Stimulated activated CD4-positive, alpha-beta T cell treated with anti-CD3 and anti-CD28 coated beads, TNF-alpha, amount 100 ng/mL, for 4 hours (primary cell): ENCODE measurements around the gene SLC16A10.
A peak's percentile ranks its signal among the peaks of the same experiment; 100 is the strongest.
"Not testable (repeated sequence)": the region's sequence is repeated elsewhere in the genome, so short reads cannot be mapped to it uniquely, and the experiment has no call there.

ENCODE experiments used
- DNase-seq, 3 experiments: peaks; one replicate each; pipeline ENCODE4 v3.0.0-alpha.2; 2020; ENCODE audit warnings: low read depth in 3 of 3

The SLC16A10 gene, protein sequence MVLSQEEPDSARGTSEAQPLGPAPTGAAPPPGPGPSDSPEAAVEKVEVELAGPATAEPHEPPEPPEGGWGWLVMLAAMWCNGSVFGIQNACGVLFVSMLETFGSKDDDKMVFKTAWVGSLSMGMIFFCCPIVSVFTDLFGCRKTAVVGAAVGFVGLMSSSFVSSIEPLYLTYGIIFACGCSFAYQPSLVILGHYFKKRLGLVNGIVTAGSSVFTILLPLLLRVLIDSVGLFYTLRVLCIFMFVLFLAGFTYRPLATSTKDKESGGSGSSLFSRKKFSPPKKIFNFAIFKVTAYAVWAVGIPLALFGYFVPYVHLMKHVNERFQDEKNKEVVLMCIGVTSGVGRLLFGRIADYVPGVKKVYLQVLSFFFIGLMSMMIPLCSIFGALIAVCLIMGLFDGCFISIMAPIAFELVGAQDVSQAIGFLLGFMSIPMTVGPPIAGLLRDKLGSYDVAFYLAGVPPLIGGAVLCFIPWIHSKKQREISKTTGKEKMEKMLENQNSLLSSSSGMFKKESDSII

GRCh38 chr6:111087106-111087835 lies at the start of gene SLC16A10:
Gene SLC16A10, plus strand, starts transcription at chr6:111087503. Its CDS starts 250 bp downstream, at chr6:111087753.
- DNase-seq: peak; percentile 66 to 78 (median 66)

GRCh38 chr6:111038534-111039252 lies 48.6 kb upstream of the SLC16A10 start:
- DNase-seq: no peak

DNA sequence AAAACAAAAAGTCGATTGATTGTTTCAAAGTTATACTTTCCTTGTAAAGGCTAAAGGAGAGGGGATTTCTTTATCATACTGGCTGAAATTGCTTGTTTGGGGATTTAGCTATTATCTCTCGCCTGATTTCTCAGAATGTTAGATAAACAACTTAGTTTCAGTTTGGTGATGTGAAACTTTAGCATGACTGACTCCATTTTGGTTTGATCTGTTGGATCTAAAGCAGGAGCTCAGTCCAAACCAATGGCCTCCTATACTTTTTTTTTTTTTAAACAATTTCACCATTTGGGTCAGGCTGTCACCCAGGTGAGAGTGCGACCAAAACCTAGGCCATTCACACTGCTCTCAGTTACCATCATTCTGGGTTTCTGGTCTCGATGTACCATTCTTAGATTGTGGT lies 45.4 kb upstream of the SLC16A10 start:
- no peak for DNase-seq

- DNase-seq: no peak
Measured at GRCh38 chr6:111047244-111047643, 40.1 kb upstream of the SLC16A10 start.

DNA sequence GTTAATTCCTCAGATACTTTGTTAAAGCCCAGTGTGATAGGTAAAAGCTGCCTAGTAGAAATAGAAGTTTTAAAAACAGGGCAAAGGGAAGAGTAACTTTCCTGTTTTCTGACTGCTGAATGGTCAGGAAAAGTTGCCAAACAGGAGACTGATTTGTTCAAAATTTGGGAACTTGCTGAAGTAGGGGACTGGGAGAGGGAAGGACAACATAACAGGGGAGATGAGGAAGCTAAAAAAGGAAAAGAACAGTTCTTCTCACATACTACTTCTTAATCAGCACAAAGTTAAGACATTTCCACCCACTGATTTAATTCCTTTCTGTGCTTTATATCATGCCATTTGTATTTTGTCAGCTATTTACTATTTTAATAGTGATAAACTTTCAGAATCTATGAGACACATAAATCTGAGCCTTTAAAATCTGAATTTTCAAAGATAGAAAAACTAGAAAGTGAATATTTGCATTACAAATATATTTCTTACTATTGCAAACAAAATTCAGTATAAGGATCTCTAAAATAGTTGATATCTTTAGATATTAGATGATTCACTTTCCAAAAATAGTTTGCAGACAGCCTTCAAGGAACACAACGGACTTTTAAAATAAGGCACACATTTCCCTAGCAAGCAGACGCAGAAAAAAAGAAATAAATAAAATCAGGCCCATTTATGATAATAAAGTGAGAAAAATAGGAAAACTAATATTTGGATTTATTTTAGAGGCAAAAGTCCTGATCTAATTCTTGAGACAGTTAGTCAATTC lies 36.9 kb upstream of the SLC16A10 start:
- DNase-seq: no peak

GRCh38 chr6:111052171-111052570 lies 35.1 kb upstream of the SLC16A10 start:
- no peak for DNase-seq

GRCh38 chr6:111057074-111057752 lies 30.1 kb upstream of the SLC16A10 start:
- peak in 1 of 3 experiments; percentile 2 for DNase-seq

GRCh38 chr6:111061508-111061907 lies 25.8 kb upstream of the SLC16A10 start:
- no peak for DNase-seq

GRCh38 chr6:111061985-111062384 lies 25.3 kb upstream of the SLC16A10 start:
- not testable (repeated sequence) for DNase-seq

GRCh38 chr6:111062860-111063259 lies 24.4 kb upstream of the SLC16A10 start:
- not testable (repeated sequence) for DNase-seq

DNA sequence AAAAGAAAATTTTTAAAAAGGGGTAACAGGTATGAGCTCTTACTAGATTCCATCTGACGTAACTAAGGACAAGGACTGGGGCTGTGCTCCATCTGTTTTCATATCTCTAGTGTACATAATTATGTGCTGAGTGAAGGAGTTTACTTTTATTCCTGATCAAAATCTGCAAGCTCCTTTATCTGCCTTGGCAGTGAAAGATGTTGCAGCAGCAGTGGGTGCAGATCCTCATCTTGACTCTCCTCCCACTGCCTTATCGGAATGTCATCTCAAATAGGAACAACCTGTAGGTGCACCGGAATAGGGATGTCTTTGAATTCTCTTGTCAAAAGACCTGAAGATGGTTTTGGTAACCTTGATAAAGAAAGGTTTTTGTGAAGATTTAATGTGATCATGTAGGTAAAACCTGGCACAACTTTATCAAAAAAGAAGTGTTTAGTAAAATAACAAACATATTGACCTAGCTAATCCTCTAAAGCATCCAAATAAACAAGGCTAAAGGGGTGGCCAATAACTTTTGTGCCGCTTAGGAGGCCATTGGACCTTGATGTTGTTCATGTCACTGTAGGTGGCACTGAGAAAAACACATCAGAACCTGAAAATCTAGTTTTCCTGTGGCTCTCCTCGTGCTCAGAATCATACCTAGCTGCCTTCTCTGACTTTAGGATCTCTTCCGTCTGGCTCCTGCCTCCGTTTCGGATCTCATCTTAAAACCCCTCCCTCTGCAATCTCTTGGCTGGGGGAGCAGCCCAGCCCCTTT lies 19.0 kb upstream of the SLC16A10 start:
- no peak for DNase-seq

GRCh38 chr6:111068866-111069234 lies 18.5 kb upstream of the SLC16A10 start:
- no peak for DNase-seq

DNA sequence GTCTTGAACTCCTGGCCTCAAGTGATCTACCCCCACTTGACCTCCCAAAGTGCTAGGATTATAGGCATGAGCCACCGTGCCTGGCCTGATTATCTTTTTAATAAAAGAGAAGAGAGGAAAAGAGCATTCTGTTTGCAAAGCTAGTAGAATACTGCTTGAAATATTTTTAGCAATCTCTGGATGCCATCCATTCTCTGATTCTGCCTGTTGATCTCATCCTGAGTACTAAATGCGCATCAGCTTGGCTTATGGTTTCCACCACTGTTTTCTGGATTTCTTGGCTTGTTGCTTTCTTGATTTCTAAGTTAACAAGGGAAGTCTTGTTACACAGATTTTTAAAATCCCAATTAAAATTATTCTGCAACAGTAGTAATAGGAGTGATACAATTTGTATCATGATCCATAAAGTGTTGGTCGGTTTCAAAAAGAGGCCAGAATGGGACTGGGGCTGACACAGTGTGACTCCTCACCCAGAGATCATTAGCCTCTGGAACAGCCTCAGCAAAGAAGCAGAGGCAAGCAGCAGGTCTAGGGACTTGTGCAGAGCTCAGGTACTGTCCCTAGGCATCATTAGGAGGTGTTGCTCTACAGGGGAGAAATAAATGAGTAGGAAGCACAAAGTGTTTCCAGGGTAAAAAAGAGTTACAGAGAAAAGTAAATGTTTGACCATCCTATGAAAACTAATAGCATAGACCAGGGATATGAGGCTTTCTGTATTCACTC lies 17.8 kb upstream of the SLC16A10 start:
- no peak for DNase-seq

GRCh38 chr6:111070105-111071005 lies 16.9 kb upstream of the SLC16A10 start:
- DNase-seq: no peak

DNA sequence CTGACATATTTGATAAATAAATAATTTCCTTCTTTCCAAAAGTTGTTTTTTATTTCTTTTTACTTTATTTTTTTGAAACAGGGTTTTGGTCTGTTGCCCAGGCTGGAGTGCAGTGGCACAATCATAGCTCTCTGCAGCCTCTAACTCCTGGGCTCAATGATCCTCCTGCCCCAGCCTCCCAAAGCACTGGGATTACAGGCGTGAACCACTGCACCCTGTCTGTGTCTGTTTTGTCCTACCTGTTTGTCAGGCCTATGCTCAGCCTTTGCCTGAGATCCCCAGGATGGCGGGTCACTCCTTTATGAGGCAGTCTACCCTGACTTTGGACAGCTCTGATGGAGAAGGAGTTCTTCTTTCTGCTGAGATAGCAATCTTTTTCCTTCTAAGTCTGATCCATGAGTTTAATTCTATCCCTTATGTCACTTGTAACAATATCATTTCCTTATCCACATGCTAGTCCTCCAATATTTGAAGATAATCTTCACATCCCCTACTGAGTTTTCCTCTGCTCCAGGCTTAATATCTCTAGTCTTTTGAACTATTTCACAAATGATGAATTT lies 14.4 kb upstream of the SLC16A10 start:
- DNase-seq: no peak

DNA sequence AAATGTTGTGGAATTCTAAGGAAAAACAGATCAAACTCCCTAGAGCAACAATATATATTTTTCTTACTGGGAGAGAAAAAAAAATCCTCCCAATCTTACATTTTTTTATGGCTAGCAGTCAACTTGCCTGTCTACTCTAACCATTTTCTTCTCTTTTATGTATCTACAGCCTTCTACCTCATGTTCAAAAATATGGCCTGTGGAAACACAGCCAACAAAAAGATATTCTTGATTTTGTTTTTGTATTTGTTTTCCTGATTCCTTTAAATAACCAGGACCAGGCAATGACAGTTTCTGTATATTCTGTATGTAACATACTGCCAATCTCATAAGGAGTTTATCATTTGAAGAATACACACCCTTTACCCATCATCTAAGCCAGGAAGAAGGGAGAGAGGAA lies 13.0 kb upstream of the SLC16A10 start:
- DNase-seq: no peak

DNA sequence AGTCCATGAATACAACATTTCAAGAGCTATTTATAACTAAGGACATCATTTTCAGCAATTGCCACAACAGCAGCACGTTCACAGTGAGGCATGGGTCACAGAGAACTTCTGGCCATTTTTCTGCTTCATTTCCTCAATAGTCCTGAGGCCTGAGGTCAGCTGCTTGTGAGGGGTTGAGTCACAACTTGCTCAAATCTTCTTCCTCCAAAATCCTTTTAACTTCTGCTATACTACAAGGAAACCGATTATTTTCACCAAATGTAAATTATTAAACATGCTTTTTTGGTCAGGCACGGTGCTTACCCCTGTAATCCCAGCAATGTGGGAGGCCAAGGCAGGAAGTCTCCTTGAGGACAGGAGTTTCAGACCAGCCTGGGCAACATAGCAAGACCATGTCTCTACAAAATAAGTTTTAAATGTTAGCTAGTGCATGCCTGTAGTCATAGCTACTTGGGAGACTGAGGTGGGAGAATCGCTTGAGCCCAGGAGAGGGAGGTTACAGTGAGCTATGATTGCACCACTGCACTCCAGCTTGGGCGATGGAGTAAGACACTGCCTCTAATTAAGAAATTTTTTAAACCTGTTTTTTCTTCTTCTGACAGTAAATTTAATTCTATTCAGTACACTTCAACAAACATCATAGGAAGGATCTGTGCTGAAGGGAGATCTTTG lies 11.1 kb upstream of the SLC16A10 start:
- no peak for DNase-seq
